Testis (tissue), 2 donors: ENCODE results near the gene DYRK1B.

Experiments
- CTCF ChIP-seq, 3 experiments: fragments of 450-650 bp in 2 of 3; fragments of 200-600 bp in 1 of 3; sonication (generic) in 1 of 3; IDR thresholded peaks; one replicate each; pipeline ENCODE4 v1.5.1; 2016 to 2019; ENCODE audit warnings: antibody characterized with exemption in 3 of 3, mild to moderate bottlenecking in 2 of 3, moderate library complexity in 1 of 3
- POLR2A ChIP-seq: fragments of 450-650 bp; IDR thresholded peaks from one replicate; pipeline ENCODE4 v1.6.1; 2017; ENCODE audit warnings: antibody characterized with exemption, mild to moderate bottlenecking, moderate library complexity

- TF ChIP-seq POLR2A (no peak), CTCF (IDR thresholded peaks at IDR 0.05) (no peak)
These were observed 37.4 kb upstream of the DYRK1B start for GRCh38 chr19:39871362-39871761.
